ENCODE measurements around the gene RRP9.
A peak's percentile ranks its signal among the peaks of the same experiment; 100 is the strongest.
"Not testable (repeated sequence)": the region's sequence is repeated elsewhere in the genome, so short reads cannot be mapped to it uniquely, and the experiment has no call there.

Gene RRP9, protein sequence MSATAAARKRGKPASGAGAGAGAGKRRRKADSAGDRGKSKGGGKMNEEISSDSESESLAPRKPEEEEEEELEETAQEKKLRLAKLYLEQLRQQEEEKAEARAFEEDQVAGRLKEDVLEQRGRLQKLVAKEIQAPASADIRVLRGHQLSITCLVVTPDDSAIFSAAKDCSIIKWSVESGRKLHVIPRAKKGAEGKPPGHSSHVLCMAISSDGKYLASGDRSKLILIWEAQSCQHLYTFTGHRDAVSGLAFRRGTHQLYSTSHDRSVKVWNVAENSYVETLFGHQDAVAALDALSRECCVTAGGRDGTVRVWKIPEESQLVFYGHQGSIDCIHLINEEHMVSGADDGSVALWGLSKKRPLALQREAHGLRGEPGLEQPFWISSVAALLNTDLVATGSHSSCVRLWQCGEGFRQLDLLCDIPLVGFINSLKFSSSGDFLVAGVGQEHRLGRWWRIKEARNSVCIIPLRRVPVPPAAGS

GRCh38 chr3:51941798-51942602 lies at the start of gene RRP9, which contains the start of gene PARP3:
Gene RRP9, minus strand, starts transcription at chr3:51941904. Its CDS starts 37 bp downstream, at chr3:51941867.
Gene PARP3, plus strand, starts transcription at chr3:51942363. Its CDS starts 993 bp downstream, at chr3:51943356.
- peak; percentile 100 for DNase-seq
- TF ChIP-seq GATA1 (IDR thresholded peaks at IDR 0.05; ENCODE audit: low read depth, low read length) (no peak), POLR2A (IDR thresholded peaks at IDR 0.05; ENCODE audit: low read length) (peak; percentile 77)

DNA sequence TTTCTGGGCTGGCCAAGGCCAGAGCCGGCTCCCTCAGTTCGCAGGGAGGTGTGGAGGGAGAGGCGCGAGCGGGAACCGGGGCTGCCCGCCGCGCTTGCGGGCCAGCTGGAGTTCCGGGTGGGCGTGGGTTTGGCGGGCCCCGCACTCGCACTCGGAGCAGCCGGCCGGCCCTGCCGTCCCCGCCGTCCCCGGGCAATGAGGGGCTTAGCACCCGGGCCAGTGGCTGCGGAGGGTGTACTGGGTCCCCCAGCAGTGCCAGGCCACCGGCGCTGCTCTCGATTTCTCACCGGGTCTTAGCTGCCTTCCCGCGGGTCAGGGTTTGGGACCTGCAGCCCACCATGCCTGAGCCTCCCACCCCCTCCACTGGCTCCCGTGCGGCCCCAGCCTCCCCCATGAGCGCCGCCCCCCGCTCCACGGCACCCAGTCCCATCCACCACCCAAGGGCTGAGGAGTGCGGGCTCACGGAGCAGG lies 48.8 kb upstream of the RRP9 start:
- not testable (repeated sequence) for DNase-seq

DNA sequence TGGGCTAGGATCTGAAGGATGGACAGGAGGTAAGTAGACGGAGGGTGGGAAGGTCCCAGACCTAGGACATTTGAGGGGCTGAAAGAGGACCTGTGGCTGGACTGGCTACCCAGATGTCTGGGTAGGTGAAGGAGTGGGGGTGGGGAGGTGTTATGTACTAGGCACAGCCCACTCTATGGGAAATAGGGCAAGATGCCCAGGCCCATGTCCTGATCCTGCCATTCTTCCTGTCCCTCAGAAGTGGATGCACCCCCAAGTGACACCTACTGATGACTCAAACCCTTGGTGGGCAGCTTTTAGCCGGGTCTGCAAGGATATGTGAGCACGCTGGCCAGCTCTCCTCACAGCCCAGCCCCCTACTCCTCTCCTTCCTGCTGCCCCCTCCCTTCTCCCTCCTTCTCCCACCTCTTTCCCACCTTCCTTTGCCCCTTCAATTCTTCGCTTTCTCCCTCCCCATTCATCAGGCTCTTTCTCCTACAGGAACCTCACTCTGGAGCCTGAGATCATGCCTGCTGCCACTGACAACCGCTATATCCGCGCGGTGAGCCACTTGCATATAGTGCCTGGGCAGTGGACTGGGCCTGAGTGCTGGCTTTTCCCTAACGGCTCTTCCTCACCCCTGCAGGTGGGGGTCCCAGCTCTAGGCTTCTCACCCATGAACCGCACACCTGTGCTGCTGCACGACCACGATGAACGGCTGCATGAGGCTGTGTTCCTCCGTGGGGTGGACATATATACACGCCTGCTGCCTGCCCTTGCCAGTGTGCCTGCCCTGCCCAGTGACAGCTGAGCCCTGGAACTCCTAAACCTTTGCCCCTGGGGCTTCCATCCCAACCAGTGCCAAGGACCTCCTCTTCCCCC lies 46.8 kb upstream of the RRP9 start:
- no peak for DNase-seq
- no peak for TF ChIP-seq GATA1 (IDR thresholded peaks at IDR 0.05; ENCODE audit: low read depth, low read length)

- peak; percentile 29 to 54 for DNase-seq
- no peak for TF ChIP-seq GATA1 (IDR thresholded peaks at IDR 0.05; ENCODE audit: low read depth, low read length)
- TF ChIP-seq POLR2A (IDR thresholded peaks at IDR 0.05; ENCODE audit: low read length), result no peak
Observed at GRCh38 chr3:51987568-51987967, 45.9 kb upstream of the RRP9 start.

- DNase-seq, result peak; percentile 28 to 46
- no peak for TF ChIP-seq GATA1 (IDR thresholded peaks at IDR 0.05; ENCODE audit: low read depth, low read length)
- no peak for TF ChIP-seq POLR2A (IDR thresholded peaks at IDR 0.05; ENCODE audit: low read length)
Observed at GRCh38 chr3:51986010-51986947, 44.6 kb upstream of the RRP9 start.

DNA sequence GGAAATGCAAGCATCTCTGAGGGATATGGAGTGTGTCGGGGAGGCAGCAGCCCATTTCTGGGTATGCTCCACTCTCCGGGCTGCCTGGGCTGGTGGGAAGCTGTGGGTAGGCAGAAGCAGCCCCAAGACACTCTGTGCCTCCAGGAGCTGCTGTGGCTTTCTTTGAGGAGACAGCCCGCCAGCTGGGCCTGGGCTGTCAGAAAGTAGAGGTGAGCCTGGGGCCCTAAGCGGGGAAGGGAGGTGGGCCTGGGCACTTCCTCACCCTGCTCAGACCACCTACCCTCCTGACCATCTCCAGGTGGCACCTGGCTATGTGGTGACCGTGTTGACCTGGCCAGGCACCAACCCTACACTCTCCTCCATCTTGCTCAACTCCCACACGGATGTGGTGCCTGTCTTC lies 43.4 kb upstream of the RRP9 start:
- no peak for DNase-seq
- TF ChIP-seq GATA1 (IDR thresholded peaks at IDR 0.05; ENCODE audit: low read depth, low read length) (no peak), POLR2A (IDR thresholded peaks at IDR 0.05; ENCODE audit: low read length) (no peak)

GRCh38 chr3:51984269-51984647 lies 42.6 kb upstream of the RRP9 start:
- no peak for DNase-seq
- TF ChIP-seq GATA1 (IDR thresholded peaks at IDR 0.05; ENCODE audit: low read depth, low read length) (no peak), POLR2A (IDR thresholded peaks at IDR 0.05; ENCODE audit: low read length) (no peak)

DNA sequence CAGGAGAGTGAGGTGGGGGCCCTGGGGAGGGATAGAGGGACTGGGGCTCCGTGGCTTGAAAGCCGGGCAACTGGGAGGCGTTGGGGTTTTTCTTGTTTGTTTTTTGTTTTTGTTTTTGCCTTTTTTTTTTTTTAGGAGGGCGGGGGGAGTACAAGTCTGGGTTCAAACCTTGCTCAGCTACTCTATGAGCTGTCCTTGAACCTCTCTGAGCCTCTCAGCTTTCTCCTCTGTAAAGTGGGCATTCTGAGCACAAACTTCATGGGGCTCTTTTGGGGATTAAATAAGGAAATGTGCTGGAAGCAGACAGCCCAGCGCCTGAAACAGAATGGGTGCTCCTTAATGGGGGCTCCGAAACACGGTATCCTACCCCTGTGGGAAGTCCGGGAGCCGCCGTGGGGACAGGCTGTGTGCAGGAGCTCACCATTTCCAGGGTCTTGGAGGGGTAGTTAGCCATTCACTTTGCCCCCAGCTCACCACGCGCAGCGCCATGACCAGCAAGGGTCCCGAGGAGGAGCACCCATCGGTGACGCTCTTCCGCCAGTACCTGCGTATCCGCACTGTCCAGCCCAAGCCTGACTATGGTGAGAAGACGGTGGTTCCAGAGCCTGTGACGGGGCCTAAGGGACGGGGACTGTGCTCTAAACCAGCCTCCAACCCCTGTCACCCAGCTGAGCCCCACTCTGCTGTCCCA lies 42.0 kb upstream of the RRP9 start:
- no peak for DNase-seq
- TF ChIP-seq GATA1 (IDR thresholded peaks at IDR 0.05; ENCODE audit: low read depth, low read length) (no peak), POLR2A (IDR thresholded peaks at IDR 0.05; ENCODE audit: low read length) (no peak)

DNA sequence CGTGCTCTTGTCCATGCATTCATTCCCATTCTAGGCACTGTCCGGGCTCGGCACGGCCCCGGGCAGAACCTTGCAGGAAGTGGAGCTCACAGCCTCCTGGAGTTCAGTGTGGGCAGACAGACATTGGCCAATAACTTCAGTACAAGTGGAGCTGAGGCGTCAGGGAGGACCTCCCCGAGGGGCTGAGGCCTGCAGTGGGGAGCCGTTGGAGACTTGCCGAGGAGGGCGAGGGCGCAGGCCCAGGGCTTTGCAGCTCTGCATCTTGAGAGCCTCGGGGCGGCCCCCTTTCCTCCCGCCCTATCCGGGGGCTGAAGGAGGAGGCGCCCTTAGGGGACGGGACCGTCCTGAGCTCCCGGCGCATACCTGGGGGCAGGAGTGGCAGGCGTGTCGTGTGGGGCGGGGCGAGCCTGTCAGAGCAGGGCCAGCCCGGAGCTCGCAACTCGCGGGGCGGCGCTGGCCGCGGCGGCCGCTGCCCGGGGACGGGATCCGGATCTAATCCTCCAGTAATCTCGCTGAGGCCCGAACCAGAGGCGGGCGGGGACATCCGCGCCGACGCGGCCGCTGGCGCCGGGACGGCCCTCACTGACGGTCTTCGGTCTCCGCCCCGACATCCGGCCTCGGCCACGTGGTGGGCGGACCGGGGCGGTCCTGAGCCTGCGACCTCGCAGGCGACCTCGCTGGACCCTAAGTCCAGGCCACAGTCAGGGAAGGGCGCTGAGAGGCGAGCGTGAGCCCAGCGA lies 41.3 kb upstream of the RRP9 start, which contains the start of gene ACY1:
Gene ACY1 (plus strand): TSS at position 698 of the 740 bp plus-strand sequence. CDS start 530 bp downstream, outside the sequence.
- peak; percentile 69 for TF ChIP-seq POLR2A (IDR thresholded peaks at IDR 0.05; ENCODE audit: low read length)
- TF ChIP-seq GATA1 (IDR thresholded peaks at IDR 0.05; ENCODE audit: low read depth, low read length), result no peak
- DNase-seq, result peak; percentile 89 to 90

- no peak for TF ChIP-seq POLR2A (IDR thresholded peaks at IDR 0.05; ENCODE audit: low read length)
- no peak for TF ChIP-seq GATA1 (IDR thresholded peaks at IDR 0.05; ENCODE audit: low read depth, low read length)
- peak; percentile 71 for DNase-seq
Observed at GRCh38 chr3:51982352-51982837, 40.7 kb upstream of the RRP9 start.

DNA sequence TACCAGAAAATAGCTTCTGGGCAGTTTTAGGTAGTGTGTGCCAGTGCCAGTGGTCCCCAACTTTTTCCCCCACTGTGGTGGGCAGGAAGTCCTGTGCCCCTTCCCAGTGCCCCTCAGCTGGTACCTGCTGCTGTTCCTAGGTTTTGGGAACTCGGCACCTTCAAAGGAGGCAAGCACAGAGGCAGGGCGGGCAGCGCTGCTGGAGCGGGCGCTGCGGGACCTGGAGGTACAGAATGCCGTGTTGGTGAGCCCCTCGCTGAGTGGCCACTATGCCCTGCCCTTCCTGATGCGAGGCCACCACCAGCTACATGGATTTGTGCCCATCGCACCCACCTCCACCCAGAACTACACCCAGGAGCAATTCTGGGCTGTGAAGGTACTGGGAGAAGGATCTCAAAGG lies 38.5 kb upstream of the RRP9 start:
- TF ChIP-seq POLR2A (IDR thresholded peaks at IDR 0.05; ENCODE audit: low read length) (no peak), GATA1 (IDR thresholded peaks at IDR 0.05; ENCODE audit: low read depth, low read length) (no peak)
- DNase-seq, result no peak

All from erythroblast (primary cell).